Measurements from ENCODE around the gene GJB6. TPM values are rescaled to one million over a fixed set of nuclear protein-coding genes. Genes with fewer than 3 reads are reported as not detected.
"Not testable (repeated sequence)": the region's sequence is repeated elsewhere in the genome, so short reads cannot be mapped to it uniquely, and the experiment has no call there.

Gene GJB6
- total RNA-seq: not detected in 2 replicates

DNA sequence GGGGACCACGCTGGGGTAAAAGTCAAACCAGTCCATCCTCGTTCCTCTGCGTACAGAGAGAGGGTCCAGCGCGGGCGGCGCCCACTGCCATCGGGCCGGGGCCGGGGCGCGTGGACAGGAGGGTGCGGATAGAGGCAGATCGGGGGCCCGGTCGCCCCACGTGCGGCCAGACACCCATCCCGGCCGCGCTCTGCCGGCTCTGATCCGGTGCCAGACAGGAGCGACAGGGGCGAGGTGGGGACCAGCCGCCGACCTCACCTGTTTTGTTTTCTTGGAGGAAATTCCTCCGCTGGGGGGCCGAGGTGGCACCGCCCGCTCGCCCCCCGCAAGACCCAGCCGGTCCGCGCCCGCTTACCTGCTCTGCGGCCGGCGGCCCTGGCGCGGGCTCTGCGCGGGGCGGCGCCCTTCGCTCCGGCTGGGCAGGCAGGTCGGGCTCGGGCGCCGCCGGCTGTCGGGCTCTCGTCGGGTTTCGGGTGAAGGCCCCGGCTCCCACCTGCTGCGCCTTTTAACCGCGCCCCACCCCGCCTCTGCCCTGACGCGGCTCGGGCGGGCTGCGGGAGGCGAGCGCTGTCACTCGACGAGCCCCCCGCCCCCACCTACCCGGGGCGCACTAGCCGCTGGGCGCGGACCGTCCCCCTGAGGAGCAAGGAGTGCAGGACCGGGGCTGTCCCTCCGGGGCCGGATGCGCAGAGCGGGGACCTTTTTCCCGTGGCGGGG lies at the start of gene GJB6:
TSS of gene GJB6 (minus strand) at position 481 of the 717 bp plus-strand sequence. CDS start 8,839 bp downstream, outside the sequence.
- TF ChIP-seq, protein P1, sequence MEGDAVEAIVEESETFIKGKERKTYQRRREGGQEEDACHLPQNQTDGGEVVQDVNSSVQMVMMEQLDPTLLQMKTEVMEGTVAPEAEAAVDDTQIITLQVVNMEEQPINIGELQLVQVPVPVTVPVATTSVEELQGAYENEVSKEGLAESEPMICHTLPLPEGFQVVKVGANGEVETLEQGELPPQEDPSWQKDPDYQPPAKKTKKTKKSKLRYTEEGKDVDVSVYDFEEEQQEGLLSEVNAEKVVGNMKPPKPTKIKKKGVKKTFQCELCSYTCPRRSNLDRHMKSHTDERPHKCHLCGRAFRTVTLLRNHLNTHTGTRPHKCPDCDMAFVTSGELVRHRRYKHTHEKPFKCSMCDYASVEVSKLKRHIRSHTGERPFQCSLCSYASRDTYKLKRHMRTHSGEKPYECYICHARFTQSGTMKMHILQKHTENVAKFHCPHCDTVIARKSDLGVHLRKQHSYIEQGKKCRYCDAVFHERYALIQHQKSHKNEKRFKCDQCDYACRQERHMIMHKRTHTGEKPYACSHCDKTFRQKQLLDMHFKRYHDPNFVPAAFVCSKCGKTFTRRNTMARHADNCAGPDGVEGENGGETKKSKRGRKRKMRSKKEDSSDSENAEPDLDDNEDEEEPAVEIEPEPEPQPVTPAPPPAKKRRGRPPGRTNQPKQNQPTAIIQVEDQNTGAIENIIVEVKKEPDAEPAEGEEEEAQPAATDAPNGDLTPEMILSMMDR (IDR thresholded peaks at IDR 0.05; ENCODE audit: insufficient read depth, low read depth, low read length): no peak
- no peak within 1 kb of the TSS for H3K4me3 ChIP-seq (ENCODE audit: low read depth, low read length)
- no peak for DNase-seq (ENCODE audit: low read depth)

DNA sequence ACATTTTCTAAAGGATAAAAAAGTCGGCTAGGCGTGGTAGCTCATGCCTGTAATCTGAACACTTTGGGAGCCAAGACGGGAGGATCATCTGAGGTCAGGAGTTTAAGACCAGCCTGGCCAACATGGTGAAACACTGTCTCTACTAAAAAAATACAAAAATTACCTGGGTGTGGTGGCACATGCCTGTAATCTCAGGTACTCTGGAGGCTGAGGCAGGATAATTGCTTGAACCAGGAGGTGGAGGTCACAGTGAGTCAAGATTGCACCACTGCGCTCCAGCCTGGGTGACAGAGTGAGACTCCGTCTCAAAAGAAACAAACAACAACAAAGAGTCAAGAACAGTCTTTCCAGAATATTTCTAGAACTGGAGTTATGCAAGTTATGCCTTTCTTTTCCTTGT lies 44.8 kb upstream of the GJB6 start:
- not testable (repeated sequence) for H3K4me3 ChIP-seq (ENCODE audit: low read depth, low read length); DNase-seq (ENCODE audit: low read depth)

DNA sequence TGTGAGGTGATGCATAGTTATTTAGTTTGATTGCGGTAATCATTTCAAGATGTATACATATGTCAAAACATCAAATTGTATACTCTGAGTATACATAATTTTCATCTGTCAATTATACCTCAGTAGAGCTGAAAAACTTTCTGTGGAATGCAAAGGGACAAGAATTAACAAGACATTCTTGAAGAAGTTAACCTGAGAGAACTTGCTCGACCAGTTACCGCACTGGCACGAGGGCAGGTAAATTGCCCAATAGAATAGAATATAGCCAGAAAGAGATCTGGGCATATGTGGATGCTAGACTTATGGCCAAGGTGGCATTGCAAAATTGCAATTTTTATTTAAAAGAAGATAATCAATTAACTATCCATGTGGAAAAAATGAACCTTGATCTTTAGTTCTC lies 42.3 kb upstream of the GJB6 start:
- TF ChIP-seq, protein P1 (IDR thresholded peaks at IDR 0.05; ENCODE audit: insufficient read depth, low read depth, low read length): no peak
- H3K4me3 ChIP-seq (ENCODE audit: low read depth, low read length): no peak overlapping the region
- no peak for DNase-seq (ENCODE audit: low read depth)

DNA sequence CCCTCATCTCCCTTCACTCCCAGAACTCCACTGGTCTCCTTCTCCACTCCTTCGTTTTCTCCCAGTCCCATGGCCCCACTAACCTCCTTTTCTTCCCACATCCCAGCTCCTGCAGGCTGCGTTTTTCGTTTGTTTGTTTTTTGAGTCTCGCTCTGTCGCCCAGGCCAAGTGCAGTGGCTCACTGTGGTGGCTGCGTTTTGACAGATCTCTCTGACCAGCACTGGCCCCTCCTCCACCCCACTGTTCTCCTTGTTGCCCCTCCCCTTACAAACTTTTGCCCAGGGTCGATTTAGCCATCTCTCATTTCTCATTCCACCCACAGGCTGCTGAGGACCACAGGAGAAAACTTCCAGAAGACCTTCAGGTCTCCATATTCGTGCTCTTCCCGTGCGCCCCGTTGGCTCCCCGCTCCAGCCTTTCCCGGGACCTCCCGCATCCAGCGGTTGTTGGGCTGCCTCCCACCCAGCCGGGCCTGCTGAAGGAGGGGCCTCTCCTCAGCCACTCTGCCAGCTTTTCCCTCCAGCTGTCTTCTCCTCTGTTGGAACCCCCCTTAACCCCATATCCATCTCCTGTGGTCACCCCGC lies 40.6 kb upstream of the GJB6 start:
- H3K4me3 ChIP-seq (ENCODE audit: low read depth, low read length): no peak overlapping the region
- no peak for DNase-seq (ENCODE audit: low read depth)
- TF ChIP-seq, protein P1 (IDR thresholded peaks at IDR 0.05; ENCODE audit: insufficient read depth, low read depth, low read length): no peak

DNA sequence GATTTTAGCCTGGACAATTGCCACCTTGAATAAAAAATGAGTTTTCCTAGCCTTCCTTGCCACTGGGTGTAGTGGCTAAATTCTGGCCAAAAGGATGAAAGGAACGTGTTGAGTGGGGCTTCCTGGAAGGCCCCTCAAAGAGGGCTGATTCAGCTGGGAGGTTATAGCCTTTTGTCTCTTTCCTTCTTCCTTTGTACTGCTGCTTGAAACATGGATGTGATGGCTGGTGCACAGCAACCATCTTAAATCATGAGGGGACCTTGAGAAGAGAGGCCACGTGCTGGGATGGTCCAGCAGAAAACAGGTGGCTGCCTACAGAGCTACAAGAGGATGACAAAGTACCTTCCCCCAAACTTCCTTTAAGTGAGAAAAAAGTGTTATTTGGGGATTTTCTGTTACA lies 40.0 kb upstream of the GJB6 start:
- H3K4me3 ChIP-seq (ENCODE audit: low read depth, low read length): no peak overlapping the region
- TF ChIP-seq, protein P1 (IDR thresholded peaks at IDR 0.05; ENCODE audit: insufficient read depth, low read depth, low read length): no peak
- no peak for DNase-seq (ENCODE audit: low read depth)

DNA sequence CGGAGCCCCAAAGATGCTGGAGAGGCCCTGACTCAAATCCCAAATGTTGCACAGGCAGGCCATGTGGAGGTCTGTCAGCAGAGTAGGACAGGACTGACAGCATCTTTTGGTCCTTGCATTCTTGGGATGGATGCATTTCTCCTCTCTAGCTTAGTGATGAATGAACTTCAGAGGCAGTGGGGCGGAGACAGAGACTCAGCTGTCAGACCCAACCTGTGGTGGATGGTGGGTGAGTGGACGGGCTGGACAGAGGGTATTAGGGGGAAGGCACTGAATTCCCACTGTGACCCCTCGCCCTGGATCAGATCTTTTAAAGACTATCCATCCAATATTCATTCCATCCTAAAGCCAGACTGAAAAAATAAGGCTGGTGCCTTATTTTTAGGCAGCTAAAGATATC lies 39.3 kb upstream of the GJB6 start:
- DNase-seq (ENCODE audit: low read depth): no peak
- TF ChIP-seq, protein P1 (IDR thresholded peaks at IDR 0.05; ENCODE audit: insufficient read depth, low read depth, low read length): no peak
- H3K4me3 ChIP-seq (ENCODE audit: low read depth, low read length): no peak overlapping the region

DNA sequence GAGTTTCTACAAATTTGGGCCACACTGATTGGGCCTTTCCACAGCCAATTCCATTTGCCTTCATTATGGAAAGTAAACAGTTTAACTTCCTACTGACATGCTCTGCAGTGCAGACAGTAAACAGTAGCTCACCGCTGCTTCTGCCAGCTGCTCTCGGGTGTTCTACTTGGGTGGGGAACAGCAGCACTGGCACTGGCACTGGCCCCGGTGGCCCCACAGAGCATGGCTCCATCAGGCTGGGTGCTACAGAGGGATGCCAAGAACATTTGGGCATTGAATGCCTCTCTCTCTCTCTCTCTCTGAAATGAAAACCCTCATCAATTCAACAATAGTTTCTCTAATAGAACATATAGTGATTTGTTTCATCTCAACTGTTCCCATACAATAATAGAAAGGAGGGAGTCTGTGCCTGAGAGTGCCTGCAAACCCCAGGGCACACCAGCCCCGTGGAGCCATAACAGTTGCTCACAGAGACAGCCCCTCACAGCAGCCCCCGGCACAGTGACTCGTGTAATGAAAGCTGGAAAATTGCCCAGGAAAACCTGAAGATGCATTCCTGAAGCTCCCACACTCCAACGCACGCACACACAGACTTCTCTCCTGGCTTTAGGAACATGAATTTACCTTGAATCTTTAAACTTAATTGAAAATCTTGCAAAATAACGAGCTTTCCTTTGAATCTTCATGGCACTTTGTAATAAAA lies 38.2 kb upstream of the GJB6 start:
- TF ChIP-seq, protein P1 (IDR thresholded peaks at IDR 0.05; ENCODE audit: insufficient read depth, low read depth, low read length): no peak
- H3K4me3 ChIP-seq (ENCODE audit: low read depth, low read length): no peak overlapping the region
- no peak for DNase-seq (ENCODE audit: low read depth)
